ENCODE data around the gene CCBE1. TPM values are rescaled to one million over a fixed set of nuclear protein-coding genes. Genes with fewer than 3 reads are reported as not detected.
A peak's percentile ranks its signal among the peaks of the same experiment; 100 is the strongest.

Gene CCBE1
- total RNA-seq, 4 donors from 2014 or later = 1.5 to 10.9 (median 4.6) TPM

GRCh38 chr18:59661891-59662701, 35.1 kb downstream of the CCBE1 start:
- Histone ChIP-seq H3K27me3 (no peaks in the 10 kb centered on the region), H3K4me1 (no peaks in the 10 kb centered on the region), H3K4me3 (no peak overlapping the region), H3K9me3 (no peaks in the 10 kb centered on the region), H3K36me3 (no peaks in the 10 kb centered on the region), H3K27ac (no peak overlapping the region)
- intact Hi-C loops (cut with DNase I; ENCODE audit: low total_unique reads) = no loop called here
- TF ChIP-seq CTCF (IDR thresholded peaks at IDR 0.05) = no peak
- no peak for TF ChIP-seq POLR2A (IDR thresholded peaks at IDR 0.05)
- no peak for DNase-seq

- H3K27me3 ChIP-seq = no peaks in the 10 kb centered on the region
- no peaks in the 10 kb centered on the region for H3K9me3 ChIP-seq
- DNase-seq = no peak
- H3K27ac ChIP-seq = peak overlapping the region in 1 of 2 donors; percentile 44
- TF ChIP-seq CTCF (IDR thresholded peaks at IDR 0.05) = no peak
- TF ChIP-seq POLR2A (IDR thresholded peaks at IDR 0.05) = no peak
- intact Hi-C loops (cut with DNase I; ENCODE audit: low total_unique reads) = no loop called here
- no peaks in the 10 kb centered on the region for H3K36me3 ChIP-seq
- H3K4me1 ChIP-seq = no peaks in the 10 kb centered on the region
- H3K4me3 ChIP-seq = no peak overlapping the region
These were observed 36.2 kb downstream of the CCBE1 start for GRCh38 chr18:59660786-59661743.

- Histone ChIP-seq H3K27me3 (no peaks in the 10 kb centered on the region), H3K4me1 (no peaks in the 10 kb centered on the region), H3K9me3 (no peaks in the 10 kb centered on the region), H3K36me3 (no peaks in the 10 kb centered on the region), H3K4me3 (no peak overlapping the region), H3K27ac (peak overlapping the region in 1 of 2 donors; percentile 44)
- intact Hi-C loops (cut with DNase I; ENCODE audit: low total_unique reads) = no loop called here
- no peak for DNase-seq
- no peak for TF ChIP-seq CTCF (IDR thresholded peaks at IDR 0.05)
- no peak for TF ChIP-seq POLR2A (IDR thresholded peaks at IDR 0.05)
These were observed 36.9 kb downstream of the CCBE1 start for GRCh38 chr18:59660366-59660765.

- TF ChIP-seq POLR2A (IDR thresholded peaks at IDR 0.05) (no peak), CTCF (IDR thresholded peaks at IDR 0.05) (no peak)
- Histone ChIP-seq H3K4me3 (no peak overlapping the region), H3K36me3 (no peaks in the 10 kb centered on the region), H3K9me3 (no peaks in the 10 kb centered on the region), H3K27ac (peak overlapping the region in 1 of 2 donors; percentile 44), H3K27me3 (no peaks in the 10 kb centered on the region), H3K4me1 (no peaks in the 10 kb centered on the region)
- intact Hi-C loops (cut with DNase I; ENCODE audit: low total_unique reads) = no loop called here
- no peak for DNase-seq
These were observed 37.6 kb downstream of the CCBE1 start for GRCh38 chr18:59659508-59660170.

All from uterus (tissue), 4 donors.